Neutrophil (primary cell): ENCODE results near the gene SELENOO.

ENCODE experiments used
- H3K27ac ChIP-seq: fragments of 200-600 bp; sonication (generic); 2 replicates; pipeline ENCODE4 v1.5.1; 2016; ENCODE audit warnings: mild to moderate bottlenecking, moderate library complexity
- H3K27me3 ChIP-seq: fragments of 200-600 bp; sonication (generic); 2 replicates; pipeline ENCODE4 v1.6.0; 2016; ENCODE audit warnings: mild to moderate bottlenecking
- H3K36me3 ChIP-seq: fragments of 200-600 bp; sonication (generic); 2 replicates; pipeline ENCODE4 v1.5.1; 2017
- H3K4me1 ChIP-seq, 2 experiments: fragments of 200-600 bp in 1 of 2; sonication (generic) in 1 of 2; 1 replicate in 1 of 2; 2 replicates in 1 of 2; pipeline versions ENCODE4 v1.5.1 to v1.6.1; 2013 to 2016; ENCODE audit warnings: low read depth in 1 of 2, low read length in 1 of 2, mild to moderate bottlenecking in 1 of 2, moderate library complexity in 1 of 2; ENCODE audit not compliant: control insufficient read depth in 1 of 2, insufficient read depth in 1 of 2
- H3K4me3 ChIP-seq, 2 experiments: fragments of 200-600 bp in 1 of 2; sonication (generic) in 1 of 2; 1 replicate in 1 of 2; 2 replicates in 1 of 2; pipeline ENCODE4 v1.5.1; 2013 to 2016; ENCODE audit warnings: low read depth in 1 of 2, low read length in 1 of 2, mild to moderate bottlenecking in 1 of 2, moderate library complexity in 1 of 2
- H3K9me3 ChIP-seq: fragments of 200-600 bp; sonication (generic); 2 replicates; pipeline ENCODE4 v1.5.1; 2016
- CTCF ChIP-seq: fragments of 200-600 bp; sonication (generic); IDR thresholded peaks from 2 replicates; pipeline ENCODE4 v1.5.1; 2016; ENCODE audit warnings: antibody characterized with exemption

SELENOO gene

GRCh38 chr22:50256258-50256862, 55.5 kb downstream of the SELENOO start:
- Histone ChIP-seq H3K4me1 (peaks cover 3 to 4% of the 10 kb centered on the region in 2 experiments), H3K9me3 (no peaks in the 10 kb centered on the region), H3K27me3 (peaks cover 34% of the 10 kb centered on the region), H3K27ac (no peak overlapping the region), H3K4me3 (no peak overlapping the region), H3K36me3 (no peaks in the 10 kb centered on the region)
- no peak for TF ChIP-seq CTCF

DNA sequence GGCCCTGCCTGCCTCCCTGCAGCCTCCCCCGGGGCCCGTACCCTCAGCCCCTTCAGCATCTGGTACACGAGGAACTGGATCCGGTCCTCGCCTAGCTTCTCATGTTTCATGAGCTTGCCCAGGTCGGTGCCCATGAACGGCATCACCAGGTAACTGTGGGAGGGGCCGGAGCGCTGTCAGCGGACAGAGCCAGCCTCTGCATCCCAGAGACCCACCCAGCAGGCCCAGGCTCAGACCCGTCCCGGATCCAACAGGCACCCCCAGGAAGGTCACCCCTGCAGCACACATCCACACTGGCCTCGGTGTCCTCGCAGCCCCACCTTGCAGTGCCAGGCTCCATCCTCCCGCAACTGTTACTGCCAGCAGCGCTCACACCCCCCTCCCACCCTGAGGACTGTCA, 56.2 kb downstream of the SELENOO start:
- Histone ChIP-seq H3K27ac (no peak overlapping the region), H3K9me3 (no peaks in the 10 kb centered on the region), H3K27me3 (peaks cover 41% of the 10 kb centered on the region), H3K4me3 (no peak overlapping the region), H3K4me1 (peaks cover 0 to 4% of the 10 kb centered on the region in 2 experiments), H3K36me3 (no peaks in the 10 kb centered on the region)
- TF ChIP-seq CTCF = no peak

DNA sequence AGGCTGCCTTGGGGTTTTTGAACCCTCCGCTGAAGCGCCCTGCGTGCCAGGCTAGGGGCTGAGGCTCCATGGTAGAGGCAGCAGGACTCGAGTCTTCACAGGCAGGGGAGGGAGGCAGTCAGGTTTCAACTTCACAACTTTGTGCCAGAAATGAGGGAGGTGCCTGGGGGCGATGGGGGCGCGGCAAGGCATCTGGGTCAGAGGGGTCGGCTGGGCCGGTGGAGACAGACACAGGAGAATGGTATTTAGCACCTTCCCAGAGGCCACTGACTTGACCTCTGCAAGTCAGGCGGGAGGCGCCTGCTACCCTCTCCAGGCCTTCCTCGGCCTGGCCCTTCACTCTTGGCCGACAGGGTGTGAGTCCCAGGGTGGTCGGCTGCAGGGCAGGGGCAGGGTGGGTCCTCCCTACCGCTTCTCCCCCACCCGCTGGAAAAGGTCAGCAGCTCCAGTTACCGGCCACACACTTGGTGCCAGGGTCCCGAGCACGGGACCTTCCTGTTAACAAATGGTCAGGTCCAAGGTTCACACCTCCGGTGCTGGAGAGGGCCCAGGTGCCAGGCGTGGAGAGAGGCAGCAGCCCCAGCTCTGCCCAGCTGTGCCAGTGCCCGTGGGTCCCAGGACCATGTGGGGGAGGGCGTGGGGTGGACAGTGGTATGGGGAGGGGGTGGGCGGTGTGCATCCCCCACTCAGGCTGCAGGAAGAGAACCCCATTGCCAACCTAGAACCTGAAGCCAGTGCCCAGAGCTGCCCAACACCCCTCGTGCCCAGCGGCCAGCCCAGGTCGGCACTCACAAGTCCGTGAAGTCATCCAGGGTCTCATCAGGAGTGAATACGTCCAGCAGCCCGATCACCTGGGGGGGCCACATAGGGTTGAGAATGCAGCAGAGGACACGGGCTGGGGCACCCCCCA, 56.9 kb downstream of the SELENOO start:
- Histone ChIP-seq H3K4me1 (peaks cover 0 to 4% of the 10 kb centered on the region in 2 experiments), H3K9me3 (no peaks in the 10 kb centered on the region), H3K27me3 (peaks cover 48% of the 10 kb centered on the region), H3K4me3 (no peak overlapping the region), H3K36me3 (no peaks in the 10 kb centered on the region), H3K27ac (no peak overlapping the region)
- TF ChIP-seq CTCF = no peak

DNA sequence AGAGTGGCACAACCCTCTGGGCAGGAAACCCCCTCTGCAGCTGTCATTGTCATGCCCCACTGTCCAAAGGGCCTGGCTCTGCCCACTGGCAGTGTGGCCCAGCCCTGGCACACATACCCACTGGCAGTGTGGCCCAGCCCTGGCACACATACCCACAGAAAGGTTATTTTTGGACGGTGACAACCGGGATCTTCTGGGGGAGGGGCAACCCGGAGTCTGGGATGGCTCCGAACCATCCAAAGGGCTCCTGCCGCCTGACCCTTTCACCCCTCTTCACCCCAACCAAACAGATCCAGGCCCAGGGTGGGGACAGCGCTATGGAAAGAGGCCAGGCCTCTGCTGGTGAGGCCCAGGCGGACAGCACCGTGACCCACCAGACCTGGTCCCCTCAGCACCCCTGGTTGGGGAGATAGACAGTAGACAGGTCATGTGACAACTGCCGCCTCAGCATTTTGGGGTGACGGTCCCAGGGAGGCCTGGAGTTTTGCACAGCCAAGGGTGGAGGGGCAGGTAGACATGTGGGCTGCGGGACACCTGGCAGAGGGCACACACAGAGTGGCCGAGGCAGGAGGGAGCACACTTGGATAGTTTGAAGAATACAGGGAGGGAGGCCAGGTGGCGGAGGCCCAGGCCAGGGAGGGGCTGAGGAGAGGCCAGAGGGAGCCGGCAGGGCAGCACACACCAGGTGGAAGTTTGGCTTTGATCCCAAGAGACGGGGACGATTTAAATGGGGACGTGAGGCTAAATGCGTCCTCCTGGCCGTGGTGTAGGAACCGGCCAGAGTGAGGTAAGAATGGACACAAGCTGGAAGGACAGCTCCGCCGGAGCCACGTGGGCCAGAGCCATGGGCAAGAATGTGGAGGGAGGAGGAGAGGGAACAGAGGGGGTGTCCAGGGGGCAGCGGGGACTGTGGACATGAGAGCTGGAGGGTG, 57.8 kb downstream of the SELENOO start:
- H3K27me3 ChIP-seq = peaks cover 57% of the 10 kb centered on the region
- no peaks in the 10 kb centered on the region for H3K9me3 ChIP-seq
- H3K27ac ChIP-seq = no peak overlapping the region
- TF ChIP-seq CTCF = no peak
- H3K36me3 ChIP-seq = no peaks in the 10 kb centered on the region
- no peak overlapping the region for H3K4me3 ChIP-seq
- peaks cover 0 to 4% of the 10 kb centered on the region in 2 experiments for H3K4me1 ChIP-seq

- Histone ChIP-seq H3K36me3 (no peaks in the 10 kb centered on the region), H3K27me3 (peaks cover 64% of the 10 kb centered on the region), H3K9me3 (no peaks in the 10 kb centered on the region), H3K4me3 (no peak overlapping the region), H3K27ac (no peak overlapping the region), H3K4me1 (peaks cover 0 to 4% of the 10 kb centered on the region in 2 experiments)
- no peak for TF ChIP-seq CTCF
Measured at GRCh38 chr22:50259302-50259701, 58.5 kb downstream of the SELENOO start.
